ENCODE data around the gene MYO9B.

DNA sequence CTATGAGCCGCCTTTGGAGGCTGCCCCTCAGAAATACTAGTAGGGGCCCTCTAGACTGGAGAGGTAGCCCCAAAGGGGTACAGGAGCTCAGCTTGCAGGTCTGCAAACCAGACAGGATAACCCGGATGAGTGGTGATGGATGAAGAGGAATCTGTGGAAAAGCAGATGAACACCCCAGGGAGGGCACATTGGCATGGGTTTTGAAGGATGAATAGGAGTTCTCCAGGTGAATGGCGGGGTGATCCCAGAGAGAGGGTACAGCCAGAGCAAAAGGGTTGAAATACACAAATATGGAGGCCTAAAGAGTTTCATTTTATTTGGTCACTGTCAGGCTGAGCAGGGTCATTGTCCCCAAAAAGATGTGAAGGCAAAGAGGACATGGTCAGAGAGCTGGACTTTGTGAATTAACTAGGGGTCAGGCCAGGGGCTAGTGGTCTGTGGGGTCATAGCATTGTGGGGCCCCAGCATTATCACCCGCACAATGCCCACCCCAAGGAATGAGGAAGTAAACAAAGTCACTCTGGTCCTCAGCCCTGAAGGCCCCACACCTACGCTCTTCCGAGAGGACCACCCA is 165.3 kb downstream of the MYO9B start:
- TF ChIP-seq, protein P1, sequence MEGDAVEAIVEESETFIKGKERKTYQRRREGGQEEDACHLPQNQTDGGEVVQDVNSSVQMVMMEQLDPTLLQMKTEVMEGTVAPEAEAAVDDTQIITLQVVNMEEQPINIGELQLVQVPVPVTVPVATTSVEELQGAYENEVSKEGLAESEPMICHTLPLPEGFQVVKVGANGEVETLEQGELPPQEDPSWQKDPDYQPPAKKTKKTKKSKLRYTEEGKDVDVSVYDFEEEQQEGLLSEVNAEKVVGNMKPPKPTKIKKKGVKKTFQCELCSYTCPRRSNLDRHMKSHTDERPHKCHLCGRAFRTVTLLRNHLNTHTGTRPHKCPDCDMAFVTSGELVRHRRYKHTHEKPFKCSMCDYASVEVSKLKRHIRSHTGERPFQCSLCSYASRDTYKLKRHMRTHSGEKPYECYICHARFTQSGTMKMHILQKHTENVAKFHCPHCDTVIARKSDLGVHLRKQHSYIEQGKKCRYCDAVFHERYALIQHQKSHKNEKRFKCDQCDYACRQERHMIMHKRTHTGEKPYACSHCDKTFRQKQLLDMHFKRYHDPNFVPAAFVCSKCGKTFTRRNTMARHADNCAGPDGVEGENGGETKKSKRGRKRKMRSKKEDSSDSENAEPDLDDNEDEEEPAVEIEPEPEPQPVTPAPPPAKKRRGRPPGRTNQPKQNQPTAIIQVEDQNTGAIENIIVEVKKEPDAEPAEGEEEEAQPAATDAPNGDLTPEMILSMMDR (conservative IDR thresholded peaks at IDR 0.05; ENCODE audit: low read length): no peak
- TF ChIP-seq EZH2phosphoT487 (IDR thresholded peaks at IDR 0.05; ENCODE audit: borderline replicate concordance): no peak
